ENCODE measurements around the gene DAB1.

The DAB1 gene

GRCh38 chr1:57157818-57158603 is 265.8 kb downstream of the DAB1 start:
- DNase-seq, result no peak

GRCh38 chr1:57156907-57157306 is 267.0 kb downstream of the DAB1 start:
- no peak for DNase-seq

- no peak for DNase-seq
These were observed 277.8 kb downstream of the DAB1 start for GRCh38 chr1:57146100-57146499.

GRCh38 chr1:57142999-57143398 is 280.9 kb downstream of the DAB1 start:
- DNase-seq, result no peak

GRCh38 chr1:57142169-57142568 is 281.7 kb downstream of the DAB1 start:
- no peak for DNase-seq

GRCh38 chr1:57138432-57139078 is 285.3 kb downstream of the DAB1 start:
- no peak for DNase-seq

GRCh38 chr1:57137980-57138379 is 285.9 kb downstream of the DAB1 start:
- DNase-seq, result no peak

- no peak for DNase-seq
These were observed 289.1 kb downstream of the DAB1 start for GRCh38 chr1:57134803-57135202.

GRCh38 chr1:57133686-57134085 is 290.2 kb downstream of the DAB1 start:
- no peak for DNase-seq

GRCh38 chr1:57132993-57133622 is 290.8 kb downstream of the DAB1 start:
- DNase-seq, result no peak

- DNase-seq, result no peak
These were observed 292.0 kb downstream of the DAB1 start for GRCh38 chr1:57131701-57132394.

GRCh38 chr1:57131257-57131656 is 292.6 kb downstream of the DAB1 start:
- DNase-seq, result no peak

GRCh38 chr1:57129865-57130264 is 294.0 kb downstream of the DAB1 start:
- DNase-seq, result no peak

- no peak for DNase-seq
These were observed 295.9 kb downstream of the DAB1 start for GRCh38 chr1:57127976-57128375.

GRCh38 chr1:57124768-57125446 is 299.0 kb downstream of the DAB1 start:
- no peak for DNase-seq

GRCh38 chr1:57124170-57124569 is 299.7 kb downstream of the DAB1 start:
- no peak for DNase-seq

GRCh38 chr1:57122031-57122430 is 301.8 kb downstream of the DAB1 start:
- no peak for DNase-seq

- DNase-seq, result no peak
These were observed 304.8 kb downstream of the DAB1 start for GRCh38 chr1:57118948-57119603.

GRCh38 chr1:57117753-57118152 is 306.1 kb downstream of the DAB1 start:
- DNase-seq, result no peak

GRCh38 chr1:57116871-57117270 is 307.0 kb downstream of the DAB1 start:
- DNase-seq, result no peak

GRCh38 chr1:57115030-57115614 is 308.7 kb downstream of the DAB1 start:
- no peak for DNase-seq

- DNase-seq, result no peak
These were observed 311.7 kb downstream of the DAB1 start for GRCh38 chr1:57112148-57112547.

Measured in effector CD4-positive, alpha-beta T cell (primary cell).